DND-41 (cell line): ENCODE results near the gene TRPM1.

Experiments
- EZH2 ChIP-seq: IDR thresholded peaks from 3 replicates; pipeline ENCODE4 v1.6.1; 2012; ENCODE audit warnings: borderline replicate concordance, low read depth, mild to moderate bottlenecking, moderate library complexity, low read length, inconsistent platforms; ENCODE audit not compliant: severe bottlenecking
- TF ChIP-seq, protein P1 (sequence below): IDR thresholded peaks from 2 replicates; pipeline ENCODE4 v1.5.1; 2012; ENCODE audit warnings: borderline replicate concordance, low read length, moderate library complexity, mild to moderate bottlenecking; ENCODE audit not compliant: poor library complexity, severe bottlenecking; ENCODE audit errors: extremely low read depth

DNA sequence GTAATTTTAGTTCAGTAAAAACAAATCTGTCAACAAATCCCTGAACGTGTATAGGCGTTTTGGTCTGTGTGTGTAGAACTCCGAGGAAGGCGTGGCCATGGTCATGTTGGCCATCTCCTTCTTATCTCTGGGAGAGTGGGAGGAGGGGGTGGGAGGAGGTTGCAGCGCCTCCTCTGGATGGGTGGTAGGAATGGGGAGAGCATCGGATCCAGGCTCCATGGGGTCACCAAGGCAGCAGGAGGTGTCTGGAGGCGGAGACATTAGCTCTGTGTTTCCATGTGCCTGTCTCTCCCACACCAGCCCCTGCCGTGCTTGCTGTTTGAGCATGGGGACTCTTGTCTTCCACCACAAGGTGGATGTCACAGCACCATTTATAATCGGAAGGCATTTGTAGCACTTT, 34.5 kb upstream of the TRPM1 start:
- TF ChIP-seq, protein P1, sequence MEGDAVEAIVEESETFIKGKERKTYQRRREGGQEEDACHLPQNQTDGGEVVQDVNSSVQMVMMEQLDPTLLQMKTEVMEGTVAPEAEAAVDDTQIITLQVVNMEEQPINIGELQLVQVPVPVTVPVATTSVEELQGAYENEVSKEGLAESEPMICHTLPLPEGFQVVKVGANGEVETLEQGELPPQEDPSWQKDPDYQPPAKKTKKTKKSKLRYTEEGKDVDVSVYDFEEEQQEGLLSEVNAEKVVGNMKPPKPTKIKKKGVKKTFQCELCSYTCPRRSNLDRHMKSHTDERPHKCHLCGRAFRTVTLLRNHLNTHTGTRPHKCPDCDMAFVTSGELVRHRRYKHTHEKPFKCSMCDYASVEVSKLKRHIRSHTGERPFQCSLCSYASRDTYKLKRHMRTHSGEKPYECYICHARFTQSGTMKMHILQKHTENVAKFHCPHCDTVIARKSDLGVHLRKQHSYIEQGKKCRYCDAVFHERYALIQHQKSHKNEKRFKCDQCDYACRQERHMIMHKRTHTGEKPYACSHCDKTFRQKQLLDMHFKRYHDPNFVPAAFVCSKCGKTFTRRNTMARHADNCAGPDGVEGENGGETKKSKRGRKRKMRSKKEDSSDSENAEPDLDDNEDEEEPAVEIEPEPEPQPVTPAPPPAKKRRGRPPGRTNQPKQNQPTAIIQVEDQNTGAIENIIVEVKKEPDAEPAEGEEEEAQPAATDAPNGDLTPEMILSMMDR, result no peak
- TF ChIP-seq EZH2, result no peak
